H1 (cell line): ENCODE data around the gene WLS. TPM values are rescaled to one million over a fixed set of nuclear protein-coding genes. Genes with fewer than 3 reads are reported as not detected.

Experiments used
- CTCF ChIA-PET: fragments of 300-600 bp; sonication (Branson Sonifier 250); formaldehyde crosslinking; loops from one replicate; lab custom pipeline; 2021; ENCODE audit not compliant: partially characterized antibody; lab: Charles Lee
- POLR2A ChIA-PET: fragments of 300-600 bp; sonication (Branson Sonifier 250); formaldehyde crosslinking; loops from one replicate; lab custom pipeline; 2021; ENCODE audit warnings: inconsistent platforms; ENCODE audit not compliant: partially characterized antibody; lab: Charles Lee
- DNase-seq, 2 experiments: peaks; one replicate each; pipeline versions ENCODE4 v3.0.0 to v3.0.0-alpha.2; 2010 to 2022; ENCODE audit warnings: low spot score in 2 of 2, low read depth in 1 of 2, mixed read lengths in 1 of 2
- FAIRE-seq: peaks from 2 replicates; lab custom pipeline; 2011; peaks lifted over from hg19 to GRCh38; lab: Jason Lieb, UNC
- H2AFZ ChIP-seq: 2 replicates; pipeline ENCODE4 v1.8.1; 2012; ENCODE audit warnings: low read length, inconsistent platforms
- H2AK5ac ChIP-seq: 2 replicates; pipeline ENCODE4 v1.6.1; 2013; ENCODE audit warnings: low read depth, low read length
- H2BK120ac ChIP-seq: replicated peaks from 2 replicates; pipeline ENCODE3; 2013; ENCODE audit warnings: low read depth, low read length, inconsistent platforms
- H2BK12ac ChIP-seq: 2 replicates; pipeline ENCODE4 v1.6.1; 2013; ENCODE audit warnings: low read depth, low read length
- H2BK15ac ChIP-seq: 2 replicates; pipeline ENCODE4 v1.6.1; 2013; ENCODE audit warnings: low read length
- H2BK20ac ChIP-seq: 2 replicates; pipeline ENCODE4 v1.6.1; 2013; ENCODE audit warnings: low read length
- H2BK5ac ChIP-seq: 2 replicates; pipeline ENCODE4 v1.6.1; 2013; ENCODE audit warnings: low read depth, low read length
- H3K14ac ChIP-seq: 2 replicates; pipeline ENCODE4 v1.6.1; 2013; ENCODE audit warnings: inconsistent platforms; ENCODE audit not compliant: insufficient read length
- H3K18ac ChIP-seq: 2 replicates; pipeline ENCODE4 v1.6.1; 2013; ENCODE audit warnings: low read length; ENCODE audit errors: extremely low read depth
- H3K23ac ChIP-seq: 2 replicates; pipeline ENCODE4 v1.6.1; 2013; ENCODE audit warnings: inconsistent platforms; ENCODE audit not compliant: insufficient read length
- H3K23me2 ChIP-seq: 2 replicates; pipeline ENCODE4 v1.6.1; 2013; ENCODE audit warnings: low read depth, low read length
- H3K27ac ChIP-seq: 2 replicates; pipeline ENCODE4 v1.6.1; 2011; ENCODE audit warnings: low read depth, low read length, inconsistent platforms
- H3K27me3 ChIP-seq, 4 experiments: replicated peaks in 1 of 4; 1 replicate in 1 of 4; 2 replicates in 3 of 4; pipeline versions ENCODE4 v1.6.1 to v1.8.1; 2011 to 2013; ENCODE audit warnings: low read length in 3 of 4, mild to moderate bottlenecking in 3 of 4, inconsistent platforms in 2 of 4, mixed read lengths in 2 of 4, moderate library complexity in 1 of 4; ENCODE audit not compliant: control insufficient read depth in 3 of 4, insufficient read depth in 3 of 4; ENCODE audit errors: extremely low read depth in 1 of 4
- H3K36me3 ChIP-seq, 4 experiments: 2 replicates each; pipeline versions ENCODE4 v1.6.1 to v1.8.1; 2011 to 2013; ENCODE audit warnings: mild to moderate bottlenecking in 4 of 4, low read length in 3 of 4, moderate library complexity in 2 of 4, control low read depth in 1 of 4, inconsistent platforms in 1 of 4; ENCODE audit not compliant: insufficient read depth in 4 of 4, control insufficient read depth in 2 of 4
- H3K4ac ChIP-seq: replicated peaks from 2 replicates; pipeline ENCODE3; 2013; ENCODE audit warnings: low read length, low read depth, mixed read lengths, inconsistent platforms; ENCODE audit not compliant: insufficient read length
- H3K4me1 ChIP-seq, 4 experiments: replicated peaks in 1 of 4; 1 replicate in 1 of 4; 2 replicates in 3 of 4; pipeline versions ENCODE4 v1.6.1 to v1.8.1; 2011 to 2013; ENCODE audit warnings: low read length in 3 of 4, inconsistent platforms in 2 of 4, mixed read lengths in 1 of 4; ENCODE audit not compliant: insufficient read depth in 4 of 4, control insufficient read depth in 3 of 4
- H3K4me2 ChIP-seq, 2 experiments: 2 replicates each; pipeline versions ENCODE4 v1.6.1 to v1.8.1; 2011 to 2013; ENCODE audit warnings: low read depth in 2 of 2, low read length in 2 of 2, control low read depth in 1 of 2, inconsistent platforms in 1 of 2, mild to moderate bottlenecking in 1 of 2; ENCODE audit not compliant: insufficient read depth in 1 of 2
- H3K4me3 ChIP-seq, 4 experiments: fragments of 200-600, 300-600 bp in 1 of 4; sonication (generic), shearing (Covaris generic), sonication (Bioruptor Twin) in 1 of 4; 2 replicates each; pipeline versions ENCODE4 v1.5.1 to v1.8.1; 2011 to 2016; ENCODE audit warnings: low read length in 4 of 4, low read depth in 3 of 4, control low read depth in 2 of 4, inconsistent platforms in 2 of 4, mild to moderate bottlenecking in 2 of 4, mixed read lengths in 1 of 4, moderate library complexity in 1 of 4; ENCODE audit not compliant: insufficient read depth in 2 of 4; ENCODE audit errors: extremely low read depth in 1 of 4
- H3K56ac ChIP-seq: replicated peaks from 2 replicates; pipeline ENCODE3; 2013; ENCODE audit warnings: low read depth, mild to moderate bottlenecking, mixed read lengths, low read length, inconsistent platforms; ENCODE audit not compliant: insufficient read length
- H3K79me1 ChIP-seq: 2 replicates; pipeline ENCODE4 v1.6.1; 2013; ENCODE audit warnings: low read depth, low read length, control low read depth
- H3K79me2 ChIP-seq, 2 experiments: 2 replicates each; pipeline versions ENCODE4 v1.6.1 to v1.8.1; 2012 to 2013; ENCODE audit warnings: low read length in 2 of 2, mild to moderate bottlenecking in 2 of 2, inconsistent platforms in 1 of 2; ENCODE audit not compliant: insufficient read depth in 2 of 2, control insufficient read depth in 1 of 2
- H3K9ac ChIP-seq, 4 experiments: replicated peaks in 1 of 4; 1 replicate in 1 of 4; 2 replicates in 3 of 4; pipeline versions ENCODE4 v1.6.1 to v1.8.1; 2011 to 2013; ENCODE audit warnings: low read depth in 3 of 4, low read length in 3 of 4, control low read depth in 2 of 4, mild to moderate bottlenecking in 2 of 4, moderate library complexity in 2 of 4, inconsistent platforms in 1 of 4; ENCODE audit errors: extremely low read depth in 1 of 4
- H3K9me3 ChIP-seq, 2 experiments: 2 replicates each; pipeline versions ENCODE4 v1.6.1 to v1.8.1; 2012 to 2013; ENCODE audit warnings: mild to moderate bottlenecking in 2 of 2, moderate library complexity in 2 of 2, control low read depth in 1 of 2, inconsistent platforms in 1 of 2, low read depth in 1 of 2, low read length in 1 of 2, mixed read lengths in 1 of 2; ENCODE audit not compliant: insufficient read depth in 2 of 2
- H4K20me1 ChIP-seq, 2 experiments: replicated peaks in 1 of 2; 2 replicates each; pipeline versions ENCODE3 to v1.8.1; 2011 to 2013; ENCODE audit warnings: inconsistent platforms in 2 of 2, low read length in 2 of 2, mild to moderate bottlenecking in 1 of 2; ENCODE audit not compliant: insufficient read depth in 2 of 2, control insufficient read depth in 1 of 2
- H4K5ac ChIP-seq: 2 replicates; pipeline ENCODE4 v1.6.1; 2013; ENCODE audit warnings: low read length, low read depth, mixed read lengths, inconsistent platforms; ENCODE audit not compliant: insufficient read length
- H4K8ac ChIP-seq: 2 replicates; pipeline ENCODE4 v1.8.0; 2013; ENCODE audit warnings: mild to moderate bottlenecking, moderate library complexity, low read length, inconsistent platforms; ENCODE audit not compliant: insufficient read depth; ENCODE audit errors: extremely low read depth
- H4K91ac ChIP-seq: replicated peaks from 2 replicates; pipeline ENCODE3; 2013; ENCODE audit warnings: low read length, mixed read lengths, inconsistent platforms; ENCODE audit not compliant: insufficient read length
- ATF2 ChIP-seq: IDR thresholded peaks from 2 replicates; pipeline ENCODE4 v1.6.1; 2012; ENCODE audit warnings: low read length, inconsistent platforms
- ATF3 ChIP-seq: IDR thresholded peaks from 2 replicates; pipeline ENCODE4 v1.6.1; 2011; ENCODE audit warnings: low read depth, mild to moderate bottlenecking, low read length; ENCODE audit not compliant: insufficient read depth
- BCL11A ChIP-seq, 2 experiments: IDR thresholded peaks; one replicate each; pipeline ENCODE4 v1.6.1; 2011; ENCODE audit warnings: low read depth in 2 of 2, low read length in 2 of 2, mild to moderate bottlenecking in 2 of 2
- CTBP2 ChIP-seq: IDR thresholded peaks from 2 replicates; pipeline ENCODE4 v1.7.0; 2011; ENCODE audit warnings: borderline replicate concordance, mild to moderate bottlenecking, moderate library complexity, mixed read lengths, low read length; ENCODE audit not compliant: insufficient read depth, insufficient read length
- KDM5A ChIP-seq: fragments of 200-600 bp; IDR thresholded peaks from 2 replicates; pipeline ENCODE4 v1.7.1; 2012; ENCODE audit warnings: mild to moderate bottlenecking, low read length, inconsistent platforms, mixed read lengths
- MAX ChIP-seq: IDR thresholded peaks from 2 replicates; pipeline ENCODE4 v1.6.1; 2012; ENCODE audit warnings: inconsistent platforms
- RAD21 ChIP-seq, 2 experiments: IDR thresholded peaks in 1 of 2; conservative IDR thresholded peaks in 1 of 2; 2 replicates each; pipeline ENCODE4 v1.6.1; 2011; ENCODE audit warnings: low read depth in 2 of 2, low read length in 2 of 2, improper control_type of control experiment in 1 of 2, inconsistent platforms in 1 of 2, mild to moderate bottlenecking in 1 of 2, moderate library complexity in 1 of 2
- WGBS, 2 experiments: shearing (Covaris generic) in 1 of 2; methylation state at CpG; one replicate each; pipeline versions ENCODE4 v1.1.6 to v1.1.7; 2013 to 2015; ENCODE audit warnings: low lambda C conversion rate in 2 of 2, mixed read lengths in 2 of 2, inconsistent platforms in 1 of 2, low coverage in 1 of 2, missing lambda C conversion rate in 1 of 2; ENCODE audit not compliant: insufficient replicate concordance in 2 of 2, insufficient coverage in 1 of 2, insufficient read length in 1 of 2; ENCODE audit errors: extremely low coverage in 1 of 2, missing lambda C conversion rate in 1 of 2; 5-methylcytosine and 5-hydroxymethylcytosine counted together
- polyA plus RNA-seq, 7 experiments: library from polyadenylated mRNA; depleted of rRNA in 3 of 7; stranded (reverse) in 5 of 7; unstranded in 2 of 7; fragments of >200 nt in 5 of 7; fragments of 200-250 nt in 2 of 7; gene quantifications; 1 replicate in 5 of 7; 2 replicates in 1 of 7; 4 replicates in 1 of 7; pipeline versions ENCODE4 v1.2.1 to v1.2.3, GENCODE V29; 2011 to 2013; ENCODE audit warnings: missing spikeins in 2 of 7, mixed read lengths in 2 of 7
- total RNA-seq: library from RNA; stranded (reverse); fragmentation: NEBNext Ultra II Directional; extraction: Animal tissue kit (Norgen Biotek cat#: 25700); gene quantifications from 2 replicates; pipeline ENCODE4 v1.2.1, GENCODE V29; 2021

The WLS gene
- total and polyA plus RNA-seq, 2 of the 8 experiments (the other 6 are each of a cell fraction or from before 2014, with no cell fraction given), result 1.2 to 2.7 TPM

- DNase-seq, result no peak
- H4K91ac ChIP-seq, result no peak overlapping the region
- no peaks in the 10 kb centered on the region for H3K36me3 ChIP-seq
- H3K4ac ChIP-seq, result no peak overlapping the region
- no peak overlapping the region for H2AK5ac ChIP-seq
- no peak overlapping the region for H3K23ac ChIP-seq
- no peak overlapping the region for H2BK5ac ChIP-seq
- H3K23me2 ChIP-seq, result peaks cover 3% of the 10 kb centered on the region; the same call in 1 of the 2 replicates
- H3K9me3 ChIP-seq, result no peaks in the 10 kb centered on the region
- ChIA-PET CTCF (interaction anchor here (1.1 kb wide), 1 partner anchor 65 kb away, joined by 3 read pairs; no protein-coding TSS in a partner anchor), POLR2A (no interaction called here)
- no peaks in the 10 kb centered on the region for H3K79me2 ChIP-seq
- no peak overlapping the region for H2BK12ac ChIP-seq
- H2BK20ac ChIP-seq, result no peak overlapping the region
- H3K4me1 ChIP-seq, result peaks cover 0 to 6% (median 3%) of the 10 kb centered on the region in 4 experiments; a peak in 4 of 7 replicates
- H3K18ac ChIP-seq, result no peak overlapping the region
- H3K79me1 ChIP-seq, result no peaks in the 10 kb centered on the region
- no peak overlapping the region for H3K4me3 ChIP-seq
- no peak overlapping the region for H3K14ac ChIP-seq
- no peak overlapping the region for H3K27ac ChIP-seq
- H2BK15ac ChIP-seq, result no peak overlapping the region
- no peak overlapping the region for H3K4me2 ChIP-seq
- H2AFZ ChIP-seq, result no peak overlapping the region
- WGBS, 2 experiments, result 94% methylated on average over 2 of the region's 2 CpGs; no CpG with 5 or more reads in 1 of the 2 experiments
- no peak overlapping the region for H3K9ac ChIP-seq
- H4K8ac ChIP-seq, result no peak overlapping the region
- H3K56ac ChIP-seq, result no peak overlapping the region
- no peak overlapping the region for H2BK120ac ChIP-seq
- H4K5ac ChIP-seq, result no peak overlapping the region
- peaks cover 1 to 2% of the 10 kb centered on the region in 2 experiments for H4K20me1 ChIP-seq
- H3K27me3 ChIP-seq, result peaks cover 23 to 41% (median 30%) of the 10 kb centered on the region in 4 experiments
- no peak for FAIRE-seq
- no peak for TF ChIP-seq MAX
- no peak for TF ChIP-seq KDM5A
- TF ChIP-seq ATF2, result no peak
- no peak for TF ChIP-seq ATF3
- TF ChIP-seq BCL11A (IDR thresholded peaks at IDR 0.05; ENCODE audit: low read depth in 2 of 2, low read length in 2 of 2), result no peak
- TF ChIP-seq CTBP2, result no peak
- TF ChIP-seq RAD21 (IDR thresholded peaks at IDR 0.05 in 1 of 2, conservative IDR thresholded peaks at IDR 0.05 in 1 of 2; ENCODE audit: low read depth in 2 of 2, low read length in 2 of 2), result no peak
Measured at GRCh38 chr1:68279846-68280245, 47.5 kb upstream of the WLS start.
